HEK293 (cell line): Measurements from ENCODE around the gene GPRIN2.

Experiments
- CTCF ChIA-PET: fragments of 350-600 bp; formaldehyde crosslinking; extraction: SDS; loops from one replicate; lab custom pipeline; 2021; ENCODE audit warnings: antibody characterized with exemption; lab: Yijun Ruan, JAX
- POLR2A ChIA-PET: fragments of 300-600 bp; formaldehyde crosslinking; extraction: SDS; loops from one replicate; lab custom pipeline; 2020; ENCODE audit warnings: antibody characterized with exemption, inconsistent platforms; lab: Yijun Ruan, JAX
- H3K27ac ChIP-seq: fragments of 200-500 bp; sonication (Bioruptor generic); 2 replicates; pipeline ENCODE4 v1.5.1; 2014; ENCODE audit warnings: low read depth, low read length, control low read depth, inconsistent platforms; ENCODE audit errors: extremely low read depth
- H3K36me3 ChIP-seq, 2 experiments: fragments of 200-500 bp in 1 of 2; sonication (Bioruptor generic) in 1 of 2; 1 replicate in 1 of 2; 2 replicates in 1 of 2; pipeline ENCODE4 v1.5.1; 2014 to 2017; ENCODE audit warnings: inconsistent platforms in 2 of 2, low read length in 2 of 2; ENCODE audit not compliant: control insufficient read depth in 2 of 2, insufficient read depth in 1 of 2
- H3K4me1 ChIP-seq: fragments of 200-500 bp; sonication (Bioruptor generic); 2 replicates; pipeline ENCODE4 v1.5.1; 2014; ENCODE audit warnings: mild to moderate bottlenecking, low read length, inconsistent platforms; ENCODE audit not compliant: control insufficient read depth, insufficient read depth
- H3K4me3 ChIP-seq: 2 replicates; pipeline ENCODE4 v1.5.1; 2011; ENCODE audit warnings: low read depth, mild to moderate bottlenecking, control low read depth, low read length, moderate library complexity
- H3K9me3 ChIP-seq: fragments of 200-500 bp; sonication (Bioruptor generic); 2 replicates; pipeline ENCODE4 v1.5.1; 2014; ENCODE audit warnings: low read depth, low read length, inconsistent platforms; ENCODE audit not compliant: control insufficient read depth, insufficient read depth
- PRDM1 ChIP-seq: fragments of 450-650 bp; formaldehyde crosslinking; IDR thresholded peaks from 2 replicates; pipeline ENCODE4; 2016; ENCODE audit warnings: missing biosample characterization, missing genetic modification characterization
- SP2 ChIP-seq: fragments of 450-650 bp; formaldehyde crosslinking; IDR thresholded peaks from 2 replicates; pipeline ENCODE4 v1.5.1; 2016; ENCODE audit warnings: missing biosample characterization, missing genetic modification characterization
- TCF7L2 ChIP-seq: IDR thresholded peaks from 2 replicates; pipeline ENCODE4 v1.6.1; 2011; ENCODE audit warnings: low read depth, mild to moderate bottlenecking, inconsistent platforms, low read length, moderate library complexity, borderline replicate concordance
- ZBTB48 ChIP-seq: fragments of 450-650 bp; formaldehyde crosslinking; IDR thresholded peaks from 2 replicates; pipeline ENCODE4 v1.5.1; 2016; ENCODE audit warnings: missing biosample characterization, missing genetic modification characterization
- ZFP37 ChIP-seq: fragments of 450-650 bp; formaldehyde crosslinking; IDR thresholded peaks from 2 replicates; pipeline ENCODE4 v1.5.1; 2016; ENCODE audit warnings: missing biosample characterization, missing genetic modification characterization
- ZNF121 ChIP-seq: fragments of 450-650 bp; formaldehyde crosslinking; IDR thresholded peaks from 2 replicates; pipeline ENCODE4 v1.5.1; 2016; ENCODE audit warnings: missing biosample characterization, missing genetic modification characterization
- ZNF146 ChIP-seq: fragments of 450-650 bp; formaldehyde crosslinking; IDR thresholded peaks from 2 replicates; pipeline ENCODE4 v1.5.1; 2016; ENCODE audit warnings: missing biosample characterization, missing genetic modification characterization
- ZNF510 ChIP-seq: fragments of 450-650 bp; formaldehyde crosslinking; IDR thresholded peaks from 2 replicates; pipeline ENCODE4 v1.5.1; 2018; ENCODE audit warnings: mild to moderate bottlenecking, missing genetic modification characterization, missing biosample characterization; ENCODE audit not compliant: insufficient replicate concordance
- ZNF626 ChIP-seq: fragments of 450-650 bp; sonication (Bioruptor Pico); formaldehyde crosslinking; IDR thresholded peaks from 2 replicates; pipeline ENCODE4 v1.5.1; 2018; ENCODE audit warnings: missing biosample characterization, missing genetic modification characterization, inconsistent platforms
- ZNF768 ChIP-seq: fragments of 450-650 bp; formaldehyde crosslinking; IDR thresholded peaks from 2 replicates; pipeline ENCODE4 v1.5.1; 2018; ENCODE audit warnings: missing biosample characterization, mild to moderate bottlenecking, missing genetic modification characterization
- TF ChIP-seq, protein P1 (sequence below): fragments of 450-650 bp; formaldehyde crosslinking; conservative IDR thresholded peaks from 2 replicates; pipeline ENCODE4 v1.5.1; 2016; ENCODE audit warnings: low read depth, missing biosample characterization, missing genetic modification characterization
- TF ChIP-seq, protein P2 (sequence below): fragments of 450-650 bp; formaldehyde crosslinking; IDR thresholded peaks from 2 replicates; pipeline ENCODE4 v1.5.1; 2016; ENCODE audit warnings: missing biosample characterization, missing genetic modification characterization, borderline replicate concordance

Gene GPRIN2

DNA sequence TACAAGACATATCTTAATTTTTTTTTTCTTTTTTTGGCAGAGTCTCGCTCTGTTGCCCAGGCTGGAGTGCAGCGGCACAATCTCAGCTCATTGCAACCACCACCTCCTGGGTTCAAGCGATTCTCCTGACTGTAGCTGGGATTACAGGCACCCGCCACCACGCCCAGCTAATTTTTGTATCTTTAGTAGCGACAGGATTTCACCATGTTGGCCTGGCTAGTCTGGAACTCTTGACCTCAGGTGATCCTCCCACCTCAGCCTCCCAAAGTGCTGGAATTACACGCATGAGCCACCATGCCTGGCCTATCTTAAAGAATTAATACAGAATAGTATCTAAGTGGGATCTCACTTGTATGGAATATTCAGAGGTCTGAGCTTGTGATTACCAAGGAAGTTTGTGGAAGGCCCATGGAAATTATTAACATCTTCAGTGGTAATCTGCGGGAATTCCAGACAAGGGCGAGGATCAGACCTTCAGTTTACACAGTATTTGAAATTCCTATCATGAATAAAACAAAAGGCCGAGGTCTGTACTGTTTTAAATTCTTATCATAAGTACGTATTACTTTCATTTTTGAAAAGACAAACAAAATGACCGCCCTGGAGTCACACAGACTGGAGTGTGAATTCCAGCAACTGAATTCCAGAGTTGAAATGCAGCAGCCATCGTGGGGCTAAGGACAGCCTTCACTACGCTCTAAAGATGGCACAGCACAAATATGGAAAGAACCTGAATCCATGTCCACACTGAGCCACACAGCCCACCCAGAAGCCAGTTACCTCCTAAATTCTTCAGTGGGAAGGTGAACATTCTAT, 16.7 kb downstream of the GPRIN2 start (continued):
- no peak for TF ChIP-seq TCF7L2
- TF ChIP-seq SP2 (tag by site-specific recombination) = no peak
- TF ChIP-seq ZNF121 = 0 out of 2 replicates have a peak, but pooled peaks have one; percentile 6
- TF ChIP-seq ZFP37 = no peak
- no peak for TF ChIP-seq ZNF626 (tag by site-specific recombination)

DNA sequence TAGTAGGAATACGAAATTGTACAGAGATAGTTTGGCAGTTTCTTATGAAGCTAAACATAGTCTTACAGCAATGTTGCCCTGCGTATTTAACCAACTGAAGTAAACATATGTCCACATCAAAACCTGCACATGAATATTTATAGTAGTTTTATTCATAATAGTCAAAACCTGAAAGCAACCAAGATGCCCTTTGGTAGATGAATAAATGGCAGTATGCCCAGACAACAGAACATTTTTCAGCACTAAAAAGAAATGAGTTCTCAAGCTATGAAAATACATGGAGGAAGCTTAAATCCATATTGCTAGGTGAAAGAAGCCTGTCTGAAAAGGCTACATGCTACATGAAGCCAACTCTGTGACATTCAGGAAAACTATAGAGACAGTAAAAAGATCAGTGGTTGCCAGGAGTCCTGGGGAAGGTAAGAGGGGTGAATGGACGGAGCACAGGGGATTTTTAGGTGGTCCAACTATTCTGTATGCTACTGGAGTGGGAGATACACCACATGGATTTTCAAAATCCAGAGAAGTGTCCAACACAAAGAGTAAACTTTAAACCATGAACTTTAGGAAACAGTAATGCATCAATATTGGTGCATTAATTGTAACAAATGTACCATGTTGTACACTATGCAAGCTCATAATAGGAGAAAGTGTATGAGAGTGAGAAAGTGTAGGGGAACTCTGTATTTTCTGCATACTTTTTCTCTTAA, 17.6 kb downstream of the GPRIN2 start:
- POLR2A ChIA-PET = no interaction called here
- no peaks in the 10 kb centered on the region for H3K36me3 ChIP-seq
- H3K4me3 ChIP-seq = no peak overlapping the region
- H3K9me3 ChIP-seq = no peaks in the 10 kb centered on the region
- TF ChIP-seq, protein P1, sequence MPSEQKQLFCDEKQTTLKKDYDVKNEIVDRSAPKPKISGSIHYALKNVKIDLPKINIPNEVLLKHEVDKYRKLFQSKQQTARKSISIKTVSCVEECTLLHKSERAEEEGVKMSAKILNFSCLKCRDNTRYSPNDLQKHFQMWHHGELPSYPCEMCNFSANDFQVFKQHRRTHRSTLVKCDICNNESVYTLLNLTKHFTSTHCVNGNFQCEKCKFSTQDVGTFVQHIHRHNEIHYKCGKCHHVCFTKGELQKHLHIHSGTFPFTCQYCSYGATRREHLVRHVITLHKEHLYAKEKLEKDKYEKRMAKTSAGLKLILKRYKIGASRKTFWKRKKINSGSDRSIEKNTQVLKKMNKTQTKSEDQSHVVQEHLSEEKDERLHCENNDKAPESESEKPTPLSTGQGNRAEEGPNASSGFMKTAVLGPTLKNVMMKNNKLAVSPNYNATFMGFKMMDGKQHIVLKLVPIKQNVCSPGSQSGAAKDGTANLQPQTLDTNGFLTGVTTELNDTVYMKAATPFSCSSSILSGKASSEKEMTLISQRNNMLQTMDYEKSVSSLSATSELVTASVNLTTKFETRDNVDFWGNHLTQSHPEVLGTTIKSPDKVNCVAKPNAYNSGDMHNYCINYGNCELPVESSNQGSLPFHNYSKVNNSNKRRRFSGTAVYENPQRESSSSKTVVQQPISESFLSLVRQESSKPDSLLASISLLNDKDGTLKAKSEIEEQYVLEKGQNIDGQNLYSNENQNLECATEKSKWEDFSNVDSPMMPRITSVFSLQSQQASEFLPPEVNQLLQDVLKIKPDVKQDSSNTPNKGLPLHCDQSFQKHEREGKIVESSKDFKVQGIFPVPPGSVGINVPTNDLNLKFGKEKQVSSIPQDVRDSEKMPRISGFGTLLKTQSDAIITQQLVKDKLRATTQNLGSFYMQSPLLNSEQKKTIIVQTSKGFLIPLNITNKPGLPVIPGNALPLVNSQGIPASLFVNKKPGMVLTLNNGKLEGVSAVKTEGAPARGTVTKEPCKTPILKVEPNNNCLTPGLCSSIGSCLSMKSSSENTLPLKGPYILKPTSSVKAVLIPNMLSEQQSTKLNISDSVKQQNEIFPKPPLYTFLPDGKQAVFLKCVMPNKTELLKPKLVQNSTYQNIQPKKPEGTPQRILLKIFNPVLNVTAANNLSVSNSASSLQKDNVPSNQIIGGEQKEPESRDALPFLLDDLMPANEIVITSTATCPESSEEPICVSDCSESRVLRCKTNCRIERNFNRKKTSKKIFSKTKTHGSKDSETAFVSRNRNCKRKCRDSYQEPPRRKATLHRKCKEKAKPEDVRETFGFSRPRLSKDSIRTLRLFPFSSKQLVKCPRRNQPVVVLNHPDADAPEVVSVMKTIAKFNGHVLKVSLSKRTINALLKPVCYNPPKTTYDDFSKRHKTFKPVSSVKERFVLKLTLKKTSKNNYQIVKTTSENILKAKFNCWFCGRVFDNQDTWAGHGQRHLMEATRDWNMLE (tag by site-specific recombination) = no peak
- TF ChIP-seq PRDM1 (tag by site-specific recombination) (peak; percentile 76; the same call in 1 of the 2 replicates), ZNF146 (tag by site-specific recombination) (peak; percentile 31; the same call in 1 of the 2 replicates)
- H3K4me1 ChIP-seq = no peaks in the 10 kb centered on the region
- no peak overlapping the region for H3K27ac ChIP-seq
- CTCF ChIA-PET = interaction anchor here (0.7 to 1.0 kb wide), 3 partner anchors 22 to 1429 kb away, joined by 3 to 4 read pairs (median 4); no protein-coding TSS in a partner anchor

DNA sequence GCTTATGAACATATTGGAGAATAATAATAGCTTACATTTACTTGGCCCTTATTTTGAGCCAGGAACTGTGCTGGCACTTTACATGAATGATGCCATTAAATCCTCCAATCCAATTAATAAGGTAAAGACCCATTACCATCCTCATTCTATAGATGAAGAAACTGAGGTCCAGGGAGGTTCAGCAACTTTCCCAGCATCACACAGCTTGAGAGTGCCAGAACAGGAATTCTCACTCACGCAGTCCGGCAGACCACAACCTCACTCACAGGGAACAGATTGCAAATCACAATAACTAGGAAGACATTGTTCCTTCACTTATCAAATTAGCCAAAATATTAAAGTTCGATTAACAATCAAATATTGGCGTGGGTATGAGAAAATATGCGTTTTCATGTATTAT, 18.3 kb downstream of the GPRIN2 start:
- Histone ChIP-seq H3K4me1 (no peaks in the 10 kb centered on the region), H3K9me3 (no peaks in the 10 kb centered on the region), H3K4me3 (no peak overlapping the region), H3K36me3 (no peaks in the 10 kb centered on the region), H3K27ac (no peak overlapping the region)
- CTCF ChIA-PET = interaction anchor here (0.8 to 1.0 kb wide), 2 partner anchors 22 to 28 kb away, joined by 3 to 4 read pairs; no protein-coding TSS in a partner anchor
- POLR2A ChIA-PET = no interaction called here
- TF ChIP-seq ZNF510 (tag by site-specific recombination) = no peak
- TF ChIP-seq ZBTB48 (tag by site-specific recombination) = no peak
- peak; percentile 62; the same call in 1 of the 2 replicates for TF ChIP-seq ZNF768 (tag by site-specific recombination)
- TF ChIP-seq, protein P2, sequence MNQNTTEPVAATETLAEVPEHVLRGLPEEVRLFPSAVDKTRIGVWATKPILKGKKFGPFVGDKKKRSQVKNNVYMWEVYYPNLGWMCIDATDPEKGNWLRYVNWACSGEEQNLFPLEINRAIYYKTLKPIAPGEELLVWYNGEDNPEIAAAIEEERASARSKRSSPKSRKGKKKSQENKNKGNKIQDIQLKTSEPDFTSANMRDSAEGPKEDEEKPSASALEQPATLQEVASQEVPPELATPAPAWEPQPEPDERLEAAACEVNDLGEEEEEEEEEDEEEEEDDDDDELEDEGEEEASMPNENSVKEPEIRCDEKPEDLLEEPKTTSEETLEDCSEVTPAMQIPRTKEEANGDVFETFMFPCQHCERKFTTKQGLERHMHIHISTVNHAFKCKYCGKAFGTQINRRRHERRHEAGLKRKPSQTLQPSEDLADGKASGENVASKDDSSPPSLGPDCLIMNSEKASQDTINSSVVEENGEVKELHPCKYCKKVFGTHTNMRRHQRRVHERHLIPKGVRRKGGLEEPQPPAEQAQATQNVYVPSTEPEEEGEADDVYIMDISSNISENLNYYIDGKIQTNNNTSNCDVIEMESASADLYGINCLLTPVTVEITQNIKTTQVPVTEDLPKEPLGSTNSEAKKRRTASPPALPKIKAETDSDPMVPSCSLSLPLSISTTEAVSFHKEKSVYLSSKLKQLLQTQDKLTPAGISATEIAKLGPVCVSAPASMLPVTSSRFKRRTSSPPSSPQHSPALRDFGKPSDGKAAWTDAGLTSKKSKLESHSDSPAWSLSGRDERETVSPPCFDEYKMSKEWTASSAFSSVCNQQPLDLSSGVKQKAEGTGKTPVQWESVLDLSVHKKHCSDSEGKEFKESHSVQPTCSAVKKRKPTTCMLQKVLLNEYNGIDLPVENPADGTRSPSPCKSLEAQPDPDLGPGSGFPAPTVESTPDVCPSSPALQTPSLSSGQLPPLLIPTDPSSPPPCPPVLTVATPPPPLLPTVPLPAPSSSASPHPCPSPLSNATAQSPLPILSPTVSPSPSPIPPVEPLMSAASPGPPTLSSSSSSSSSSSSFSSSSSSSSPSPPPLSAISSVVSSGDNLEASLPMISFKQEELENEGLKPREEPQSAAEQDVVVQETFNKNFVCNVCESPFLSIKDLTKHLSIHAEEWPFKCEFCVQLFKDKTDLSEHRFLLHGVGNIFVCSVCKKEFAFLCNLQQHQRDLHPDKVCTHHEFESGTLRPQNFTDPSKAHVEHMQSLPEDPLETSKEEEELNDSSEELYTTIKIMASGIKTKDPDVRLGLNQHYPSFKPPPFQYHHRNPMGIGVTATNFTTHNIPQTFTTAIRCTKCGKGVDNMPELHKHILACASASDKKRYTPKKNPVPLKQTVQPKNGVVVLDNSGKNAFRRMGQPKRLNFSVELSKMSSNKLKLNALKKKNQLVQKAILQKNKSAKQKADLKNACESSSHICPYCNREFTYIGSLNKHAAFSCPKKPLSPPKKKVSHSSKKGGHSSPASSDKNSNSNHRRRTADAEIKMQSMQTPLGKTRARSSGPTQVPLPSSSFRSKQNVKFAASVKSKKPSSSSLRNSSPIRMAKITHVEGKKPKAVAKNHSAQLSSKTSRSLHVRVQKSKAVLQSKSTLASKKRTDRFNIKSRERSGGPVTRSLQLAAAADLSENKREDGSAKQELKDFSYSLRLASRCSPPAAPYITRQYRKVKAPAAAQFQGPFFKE (tag by site-specific recombination) = no peak
